ENCODE results near the gene TRHDE. TPM values are rescaled to one million over a fixed set of nuclear protein-coding genes. Genes with fewer than 3 reads are reported as not detected.

Gene TRHDE, protein sequence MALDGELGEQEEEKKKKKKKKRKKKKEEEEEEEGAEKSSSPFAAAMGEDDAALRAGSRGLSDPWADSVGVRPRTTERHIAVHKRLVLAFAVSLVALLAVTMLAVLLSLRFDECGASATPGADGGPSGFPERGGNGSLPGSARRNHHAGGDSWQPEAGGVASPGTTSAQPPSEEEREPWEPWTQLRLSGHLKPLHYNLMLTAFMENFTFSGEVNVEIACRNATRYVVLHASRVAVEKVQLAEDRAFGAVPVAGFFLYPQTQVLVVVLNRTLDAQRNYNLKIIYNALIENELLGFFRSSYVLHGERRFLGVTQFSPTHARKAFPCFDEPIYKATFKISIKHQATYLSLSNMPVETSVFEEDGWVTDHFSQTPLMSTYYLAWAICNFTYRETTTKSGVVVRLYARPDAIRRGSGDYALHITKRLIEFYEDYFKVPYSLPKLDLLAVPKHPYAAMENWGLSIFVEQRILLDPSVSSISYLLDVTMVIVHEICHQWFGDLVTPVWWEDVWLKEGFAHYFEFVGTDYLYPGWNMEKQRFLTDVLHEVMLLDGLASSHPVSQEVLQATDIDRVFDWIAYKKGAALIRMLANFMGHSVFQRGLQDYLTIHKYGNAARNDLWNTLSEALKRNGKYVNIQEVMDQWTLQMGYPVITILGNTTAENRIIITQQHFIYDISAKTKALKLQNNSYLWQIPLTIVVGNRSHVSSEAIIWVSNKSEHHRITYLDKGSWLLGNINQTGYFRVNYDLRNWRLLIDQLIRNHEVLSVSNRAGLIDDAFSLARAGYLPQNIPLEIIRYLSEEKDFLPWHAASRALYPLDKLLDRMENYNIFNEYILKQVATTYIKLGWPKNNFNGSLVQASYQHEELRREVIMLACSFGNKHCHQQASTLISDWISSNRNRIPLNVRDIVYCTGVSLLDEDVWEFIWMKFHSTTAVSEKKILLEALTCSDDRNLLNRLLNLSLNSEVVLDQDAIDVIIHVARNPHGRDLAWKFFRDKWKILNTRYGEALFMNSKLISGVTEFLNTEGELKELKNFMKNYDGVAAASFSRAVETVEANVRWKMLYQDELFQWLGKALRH
- total RNA-seq: not detected

DNA sequence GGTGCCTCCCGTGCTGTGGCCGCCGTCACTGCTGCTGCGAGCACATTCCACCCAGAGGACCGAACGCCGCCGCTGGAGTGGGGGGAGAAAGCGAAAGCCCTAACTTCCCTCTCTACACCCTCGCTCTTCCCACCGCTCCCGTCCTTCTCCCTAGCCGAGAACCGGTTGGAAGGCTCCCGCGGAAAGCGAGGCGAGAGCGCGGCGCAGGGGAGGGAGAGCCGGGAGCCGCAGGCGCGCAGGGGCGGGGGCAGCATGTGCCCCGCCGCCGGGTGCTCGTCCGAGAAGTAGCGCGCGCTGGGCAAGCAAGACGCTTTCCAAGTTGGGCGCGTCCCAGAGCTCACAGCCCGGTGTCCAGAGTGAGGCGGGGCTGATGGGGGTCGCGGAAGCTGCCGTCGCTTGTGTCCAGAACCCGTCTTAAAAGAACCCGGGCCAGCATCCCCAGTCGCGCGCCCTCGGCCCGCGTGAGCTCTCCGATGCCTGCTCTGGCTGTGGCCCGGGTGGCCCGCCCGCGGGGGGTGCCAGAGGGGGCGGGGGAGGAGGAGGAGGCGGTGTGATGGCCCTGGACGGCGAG is at the start of gene TRHDE:
TSS of gene TRHDE (plus strand) at position 280 of the 571 bp plus-strand sequence. CDS start at position 554, 274 bp downstream.

Data from melanocyte of skin (primary cell).